K562 (cell line): ENCODE data around the gene LIMK1. TPM values are rescaled to one million over a fixed set of nuclear protein-coding genes. Genes with fewer than 3 reads are reported as not detected.

Experiments
- CEBPB ChIP-seq: fragments of 450-650 bp; IDR thresholded peaks from 2 replicates; pipeline ENCODE4 v1.6.1; 2016; ENCODE audit warnings: missing genetic modification characterization, missing compliant biosample characterization
- FOXA3 ChIP-seq, 2 experiments: fragments of 450-650 bp in 1 of 2; sonication (generic) in 1 of 2; formaldehyde crosslinking; IDR thresholded peaks in 1 of 2; conservative IDR thresholded peaks in 1 of 2; 2 replicates each; pipeline versions ENCODE4 v1.4.0 to v1.8.0; 2020 to 2022; ENCODE audit warnings: mild to moderate bottlenecking in 2 of 2, missing genetic modification reagents in 1 of 2
- GATAD2A ChIP-seq: fragments of 450-650 bp; IDR thresholded peaks from 2 replicates; pipeline ENCODE4 v1.6.1; 2017
- GTF2F1 ChIP-seq: IDR thresholded peaks from 2 replicates; pipeline ENCODE4 v1.6.1; 2011; ENCODE audit warnings: low read depth, low read length, improper control_type of control experiment
- NELFE ChIP-seq: IDR thresholded peaks from 2 replicates; pipeline ENCODE4 v1.6.1; 2011; ENCODE audit warnings: mild to moderate bottlenecking; ENCODE audit not compliant: insufficient read depth, insufficient read length
- NR0B1 ChIP-seq: fragments of 450-650 bp; IDR thresholded peaks from one replicate; pipeline ENCODE4 v1.6.1; 2018; ENCODE audit warnings: mild to moderate bottlenecking, moderate library complexity; ENCODE audit not compliant: partially characterized antibody
- PPARD ChIP-seq: fragments of 250-450 bp; sonication (Bioruptor Pico); IDR thresholded peaks from 2 replicates; pipeline ENCODE4 v1.8.0; 2022; ENCODE audit warnings: inconsistent platforms, mild to moderate bottlenecking, moderate library complexity
- REST ChIP-seq, 2 experiments: fragments of 450-650 bp; formaldehyde crosslinking in 1 of 2; IDR thresholded peaks; 2 replicates each; pipeline versions ENCODE4 v1.4.0 to v1.6.1; 2014 to 2020; ENCODE audit warnings: mild to moderate bottlenecking in 2 of 2, borderline replicate concordance in 1 of 2, low read depth in 1 of 2
- SMARCC2 ChIP-seq: fragments of 450-650 bp; IDR thresholded peaks from 2 replicates; pipeline ENCODE4 v1.6.1; 2017; ENCODE audit warnings: antibody characterized with exemption, moderate library complexity, mild to moderate bottlenecking, low read depth
- U2AF2 ChIP-seq: fragments of 200-400 bp; formaldehyde crosslinking; optimal IDR thresholded peaks from 2 replicates; pipeline ENCODE3; 2017; ENCODE audit warnings: low read depth, mild to moderate bottlenecking, low read length
- VEZF1 ChIP-seq: fragments of 200-800 bp; sonication (Bioruptor generic); IDR thresholded peaks from 2 replicates; pipeline ENCODE4 v1.6.1; 2017; ENCODE audit warnings: missing genetic modification characterization, missing compliant biosample characterization
- ZBTB11 ChIP-seq, 3 experiments: fragments of 200-800 bp in 1 of 3; fragments of 250-450 bp in 1 of 3; fragments of 450-650 bp in 1 of 3; sonication (Bioruptor Pico) in 1 of 3; sonication (Bioruptor generic) in 1 of 3; formaldehyde crosslinking in 1 of 3; IDR thresholded peaks; 2 replicates each; pipeline versions ENCODE4 v1.6.1 to v1.8.0; 2016 to 2022; ENCODE audit warnings: mild to moderate bottlenecking in 2 of 3, missing genetic modification characterization in 2 of 3, missing compliant biosample characterization in 1 of 3, moderate library complexity in 1 of 3
- ZNF124 ChIP-seq: sonication (generic); formaldehyde crosslinking; IDR thresholded peaks from 2 replicates; pipeline ENCODE4 v1.8.1; 2022; ENCODE audit warnings: missing genetic modification reagents
- polyA plus RNA-seq, 8 experiments: library from polyadenylated mRNA; depleted of rRNA in 4 of 8; stranded (reverse) in 5 of 8; unstranded in 3 of 8; fragments of >200 nt; fragmentation: Nextera tagmentation in 2 of 8; fragmentation: Illumina TruSeq in 1 of 8; extraction: Ambion mirVana in 2 of 8; extraction: Trizol in 1 of 8; gene quantifications; 2 replicates each; pipeline versions ENCODE4 v1.2.1 to v1.2.3, GENCODE V29; 2011 to 2014; ENCODE audit warnings: inconsistent platforms in 1 of 8, missing spikeins in 1 of 8
- total RNA-seq, 7 experiments: library from RNA; depleted of rRNA in 6 of 7; stranded (reverse); fragments of >200 nt in 6 of 7; fragmentation: Illumina TruSeq in 2 of 7; extraction: Trizol in 2 of 7; gene quantifications; 2 replicates each; pipeline versions ENCODE4 v1.2.1 to v1.2.3, GENCODE V29; 2011 to 2021; ENCODE audit warnings: low replicate concordance in 1 of 7

LIMK1 gene
- total and polyA plus RNA-seq, 9 of the 15 experiments (the other 6 are each of a cell fraction or from before 2014, with no cell fraction given), result 0.14 to 30.0 (median 15.9) TPM

- TF ChIP-seq REST (IDR thresholded peaks at IDR 0.05; ENCODE audit: borderline replicate concordance) (no peak), REST (CRISPR knock-in tag; IDR thresholded peaks at IDR 0.05; ENCODE audit: low read depth) (no peak), GATAD2A (no peak), SMARCC2 (no peak), NELFE (no peak), FOXA3 (CRISPR knock-in tag; conservative IDR thresholded peaks at IDR 0.05 in 1 of 2, IDR thresholded peaks at IDR 0.05 in 1 of 2) (no peak), U2AF2 (no peak), CEBPB (0 out of 2 replicates have a peak, but pooled peaks have one; percentile 47), ZNF124 (CRISPR knock-in tag) (no peak), VEZF1 (CRISPR knock-in tag) (no peak), ZBTB11 (CRISPR knock-in tag; IDR thresholded peaks at IDR 0.05) (no peak), GTF2F1 (no peak), NR0B1 (no peak), PPARD (CRISPR knock-in tag) (no peak)
Observed at GRCh38 chr7:74134117-74134620, 50.6 kb downstream of the LIMK1 start (continued).
